HG03097 (cell line): ENCODE measurements around the gene MRPL28.
"Not testable (repeated sequence)": the region's sequence is repeated elsewhere in the genome, so short reads cannot be mapped to it uniquely, and the experiment has no call there.

Experiments used
- ATAC-seq: cut with Tn5 transposase; IDR thresholded peaks from one replicate; pipeline ENCODE4 v1.9.1; 2021; ENCODE audit not compliant: unreplicated experiment, low FRiP score

MRPL28 gene

GRCh38 chr16:342455-343213 is 27.7 kb downstream of the MRPL28 start:
- ATAC-seq, result no peak

DNA sequence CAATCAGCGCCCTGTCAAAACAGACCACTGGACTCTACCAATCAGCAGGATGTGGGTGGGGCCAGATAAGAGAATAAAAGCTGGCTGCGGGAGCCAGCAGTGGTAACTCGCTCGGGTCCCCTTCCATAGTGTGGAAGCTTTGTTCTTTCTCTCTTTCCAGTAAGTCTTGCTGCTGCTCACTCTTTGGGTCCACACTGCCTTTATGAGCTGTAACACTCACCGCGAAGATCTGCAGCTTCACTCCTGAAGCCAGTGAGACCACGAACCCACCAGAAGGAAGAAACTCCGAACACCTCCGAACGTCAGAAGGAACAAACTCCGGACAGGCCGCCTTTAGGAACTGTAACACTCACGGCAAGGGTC is 28.4 kb downstream of the MRPL28 start:
- not testable (repeated sequence) for ATAC-seq

DNA sequence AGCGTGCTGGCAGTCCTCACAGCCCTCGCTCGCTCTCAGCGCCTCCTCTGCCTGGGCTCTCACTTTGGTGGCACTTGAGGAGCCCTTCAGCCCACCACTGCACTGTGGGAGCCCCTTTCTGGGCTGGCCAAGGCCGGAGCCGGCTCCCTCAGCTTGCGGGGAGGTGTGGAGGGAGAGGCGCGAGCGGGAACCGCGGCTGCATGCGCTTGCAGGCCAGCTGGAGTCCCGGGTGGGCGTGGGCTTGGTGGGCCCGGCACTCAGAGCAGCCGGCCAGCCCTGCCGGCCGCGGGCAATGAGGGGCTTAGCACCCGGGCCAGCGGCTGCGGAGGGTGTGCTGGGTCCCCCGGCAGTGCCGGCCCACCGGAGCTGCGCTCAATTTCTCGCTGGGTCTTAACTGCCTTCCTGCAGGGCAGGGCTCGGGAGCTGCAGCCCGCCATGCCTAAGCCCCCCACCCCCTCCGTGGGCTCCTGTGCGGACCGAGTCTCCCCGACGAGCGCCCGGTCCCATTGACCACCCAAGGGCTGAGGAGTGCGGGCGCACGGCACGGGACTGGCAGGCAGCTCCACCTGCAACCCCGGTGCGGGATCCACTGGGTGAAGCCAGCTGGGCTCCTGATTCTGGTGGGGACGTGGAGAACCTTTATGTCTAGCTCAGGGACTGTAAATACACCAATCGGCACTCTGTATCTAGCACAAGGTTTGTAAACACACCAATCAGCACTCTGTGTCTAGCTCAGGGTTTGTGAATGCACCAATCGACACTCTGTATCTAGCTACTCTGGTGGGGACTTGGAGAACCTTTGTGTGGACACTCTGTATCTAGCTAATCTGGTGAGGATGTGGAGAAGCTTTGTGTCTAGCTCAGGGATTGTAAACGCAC is 29.0 kb downstream of the MRPL28 start:
- not testable (repeated sequence) for ATAC-seq

GRCh38 chr16:340370-341091 is 29.8 kb downstream of the MRPL28 start:
- ATAC-seq, result no peak

DNA sequence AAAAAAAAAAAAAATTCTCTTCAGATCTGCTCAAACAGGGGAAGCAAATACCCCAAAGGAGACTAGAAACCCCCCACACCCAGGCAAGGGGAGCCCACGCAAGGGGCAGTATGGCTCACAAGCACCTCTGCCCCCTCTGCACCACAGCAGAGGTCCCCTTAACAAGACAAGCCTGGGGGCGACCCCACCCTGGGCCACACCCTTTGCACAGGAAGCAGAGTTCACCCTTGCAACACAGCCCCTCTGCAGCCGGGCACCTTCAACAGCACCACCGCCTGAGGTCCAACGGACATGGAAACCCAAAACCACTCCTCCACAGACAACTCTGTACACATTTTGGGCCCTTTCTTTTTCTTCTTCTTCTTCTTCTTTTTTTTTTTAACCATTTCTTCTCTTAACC is 30.7 kb downstream of the MRPL28 start:
- ATAC-seq, result no peak

DNA sequence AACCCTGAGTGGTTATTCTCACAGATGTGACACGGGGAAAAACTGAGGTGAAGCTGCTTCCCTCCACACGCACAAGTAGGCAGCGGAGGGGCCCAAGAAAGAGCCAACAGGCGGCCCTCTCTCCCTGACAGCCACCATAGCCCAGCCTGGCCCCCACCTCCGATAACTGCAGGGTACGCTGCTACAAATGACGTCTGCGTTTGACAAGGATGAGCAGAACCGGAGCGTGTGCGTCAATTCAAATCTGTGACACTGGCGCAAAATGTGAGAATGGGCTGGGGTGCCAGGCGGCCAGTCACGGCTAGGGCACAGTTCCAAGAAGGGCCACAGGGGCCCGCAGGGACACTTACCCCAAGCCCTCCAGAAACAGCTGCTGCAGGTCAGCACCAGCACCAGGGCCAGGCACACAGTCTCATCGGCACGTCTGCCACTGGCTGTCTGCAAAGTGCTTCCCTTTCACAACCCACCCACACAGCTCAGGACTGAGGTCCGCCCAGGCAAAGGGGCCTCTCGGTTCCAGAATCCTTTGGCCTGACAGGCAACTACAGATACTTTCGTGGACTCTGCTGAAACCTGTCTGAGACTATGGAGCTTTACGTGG is 32.3 kb downstream of the MRPL28 start:
- no peak for ATAC-seq

DNA sequence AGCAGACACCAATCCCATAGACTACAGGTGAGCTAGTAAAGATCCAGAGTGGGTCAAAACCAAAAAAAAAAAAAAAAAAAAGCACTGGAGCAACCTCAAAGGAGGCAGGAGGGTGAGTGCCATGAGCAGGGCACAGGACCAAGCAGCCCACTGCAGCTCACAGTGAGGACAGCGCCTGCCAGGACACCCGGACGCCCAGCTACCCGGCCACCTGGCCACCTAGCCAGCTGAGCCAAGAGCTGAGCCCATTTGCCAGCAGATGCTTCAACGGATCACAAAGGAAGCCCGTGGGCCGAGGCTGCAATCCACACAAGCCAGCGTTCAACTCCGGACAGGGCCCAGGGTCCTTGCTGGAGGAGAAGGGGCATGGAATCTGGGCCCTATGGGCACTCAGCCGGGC is 32.9 kb downstream of the MRPL28 start:
- ATAC-seq, result no peak

DNA sequence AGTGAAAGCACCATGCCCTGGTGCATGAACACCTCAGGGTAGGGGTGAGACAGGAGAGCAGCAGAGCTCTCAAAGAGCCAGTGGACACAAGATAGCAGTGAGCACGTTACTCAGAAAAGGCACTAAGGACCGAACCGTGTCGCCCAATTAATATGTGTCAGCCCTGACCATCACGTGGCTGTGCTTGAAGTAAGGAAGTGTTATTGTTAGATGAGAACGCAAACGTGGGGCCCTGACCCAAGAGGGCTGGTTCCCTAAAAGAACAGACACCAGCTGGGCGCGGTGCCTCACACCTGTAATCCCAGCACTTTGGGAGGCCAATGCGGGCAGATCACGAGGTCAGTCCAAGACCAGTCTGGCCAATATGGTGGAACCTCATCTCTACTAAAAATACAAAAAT is 34.1 kb downstream of the MRPL28 start:
- ATAC-seq, result no peak

GRCh38 chr16:334861-335632 is 35.3 kb downstream of the MRPL28 start:
- ATAC-seq, result not testable (repeated sequence)

DNA sequence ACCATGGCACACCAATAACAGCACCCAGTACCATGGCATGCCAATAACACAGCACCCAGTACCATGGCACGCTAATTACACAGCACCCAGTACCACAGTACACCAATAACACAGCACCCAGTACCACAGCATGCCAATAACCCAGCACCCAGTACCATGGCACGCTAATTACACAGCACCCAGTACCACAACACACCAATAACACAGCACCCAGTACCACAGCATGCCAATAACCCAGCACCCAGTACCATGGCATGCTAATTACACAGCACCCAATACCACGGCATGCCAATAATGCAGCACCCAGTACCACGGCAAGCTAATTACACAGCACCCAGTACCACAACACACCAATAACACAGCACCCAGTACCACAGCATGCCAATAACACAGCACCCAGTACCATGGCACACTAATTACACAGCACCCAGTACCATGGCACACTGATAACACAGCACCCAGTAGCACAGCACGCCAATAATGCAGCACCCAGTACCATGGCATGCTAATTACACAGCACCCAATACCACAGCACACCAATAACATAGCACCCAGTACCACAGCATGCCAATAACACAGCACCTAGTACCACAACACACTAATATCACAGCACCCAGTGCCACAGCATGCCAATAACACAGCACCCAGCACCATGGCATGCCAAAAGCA is 36.0 kb downstream of the MRPL28 start:
- ATAC-seq, result not testable (repeated sequence)

GRCh38 chr16:333406-334094 is 36.8 kb downstream of the MRPL28 start:
- no peak for ATAC-seq

GRCh38 chr16:331181-331814 is 39.0 kb downstream of the MRPL28 start:
- not testable (repeated sequence) for ATAC-seq

DNA sequence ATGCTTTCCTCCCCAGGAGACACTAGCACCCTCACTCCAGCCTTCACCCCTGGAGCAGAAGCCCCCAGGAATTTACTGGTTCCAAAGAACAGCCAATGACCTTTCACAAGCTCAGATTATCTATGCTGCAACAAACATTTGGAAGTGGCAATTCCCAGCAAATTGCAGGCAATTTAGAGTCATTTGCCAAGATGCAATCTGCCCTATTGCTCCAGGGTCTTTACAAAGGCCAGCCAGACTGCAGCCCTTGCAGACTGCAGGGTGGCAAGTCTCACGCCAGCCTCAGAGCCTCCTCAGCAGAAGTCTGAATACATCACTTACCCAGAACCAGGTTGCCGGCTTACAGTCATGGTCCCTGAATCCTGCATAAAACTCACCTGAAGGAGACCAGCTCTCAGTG is 39.6 kb downstream of the MRPL28 start:
- no peak for ATAC-seq

- ATAC-seq, result no peak
These were observed 44.8 kb downstream of the MRPL28 start for GRCh38 chr16:325375-326145.

- peak; percentile 47 for ATAC-seq
These were observed 45.6 kb downstream of the MRPL28 start for GRCh38 chr16:324451-325334.

DNA sequence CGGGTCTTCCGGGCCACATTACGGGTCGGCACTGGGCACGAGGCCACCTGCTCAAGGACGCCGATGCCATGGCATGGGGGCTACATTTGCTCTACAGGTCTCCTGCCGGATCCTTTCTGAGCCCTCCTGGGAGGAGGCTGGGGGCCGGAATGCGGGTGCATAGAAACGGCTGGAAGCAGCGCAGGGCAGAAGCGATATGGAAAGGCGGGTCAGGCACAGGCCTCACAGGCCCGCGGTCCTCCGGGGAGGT is 46.2 kb downstream of the MRPL28 start:
- ATAC-seq, result no peak
